Fibroblast of mammary gland (primary cell): Measurements from ENCODE around the gene RAB6B.

Experiments used
- DNase-seq: peaks from one replicate; pipeline ENCODE4 v3.0.0-alpha.2; 2010; ENCODE audit warnings: low read depth
- H3K4me3 ChIP-seq: 2 replicates; pipeline ENCODE4 v1.5.1; 2011; ENCODE audit warnings: low read depth, mild to moderate bottlenecking, low read length, moderate library complexity; ENCODE audit not compliant: control insufficient read depth
- TF ChIP-seq, protein P1 (sequence below): conservative IDR thresholded peaks from 2 replicates; pipeline ENCODE4 v1.5.1; 2011; ENCODE audit warnings: low read depth, low read length, inconsistent platforms; ENCODE audit not compliant: control insufficient read depth, insufficient read depth

Gene RAB6B

DNA sequence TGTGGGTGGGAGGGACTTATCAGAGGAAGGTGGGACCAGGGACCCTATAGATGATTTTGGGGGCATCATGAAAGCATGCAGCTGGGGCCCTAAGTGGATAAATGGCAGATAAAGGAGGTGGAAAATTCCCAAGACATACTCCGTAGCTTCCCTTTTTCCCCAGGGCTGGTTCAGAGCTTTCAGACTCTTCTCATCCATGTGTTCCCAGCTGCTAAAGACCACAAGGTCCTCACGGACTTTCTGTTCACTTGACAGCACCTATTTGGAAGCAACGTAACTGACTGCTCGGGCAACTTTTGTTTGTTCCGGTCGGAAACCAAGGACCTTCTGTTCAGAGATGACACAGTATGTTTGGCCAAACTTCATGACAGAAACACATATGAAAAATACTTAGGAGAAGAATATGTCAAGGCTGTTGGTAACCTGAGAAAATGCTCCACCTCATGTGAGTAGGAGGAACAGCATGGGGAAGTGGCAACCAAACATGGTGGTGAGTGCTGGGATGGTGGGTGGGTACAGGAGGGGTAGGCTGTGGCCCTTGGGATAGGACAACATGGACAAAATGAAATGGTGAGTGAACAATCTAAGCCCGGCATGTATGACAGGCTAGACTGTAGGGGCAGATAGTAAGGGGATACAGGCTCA lies 118.8 kb downstream of the RAB6B start:
- TF ChIP-seq, protein P1, sequence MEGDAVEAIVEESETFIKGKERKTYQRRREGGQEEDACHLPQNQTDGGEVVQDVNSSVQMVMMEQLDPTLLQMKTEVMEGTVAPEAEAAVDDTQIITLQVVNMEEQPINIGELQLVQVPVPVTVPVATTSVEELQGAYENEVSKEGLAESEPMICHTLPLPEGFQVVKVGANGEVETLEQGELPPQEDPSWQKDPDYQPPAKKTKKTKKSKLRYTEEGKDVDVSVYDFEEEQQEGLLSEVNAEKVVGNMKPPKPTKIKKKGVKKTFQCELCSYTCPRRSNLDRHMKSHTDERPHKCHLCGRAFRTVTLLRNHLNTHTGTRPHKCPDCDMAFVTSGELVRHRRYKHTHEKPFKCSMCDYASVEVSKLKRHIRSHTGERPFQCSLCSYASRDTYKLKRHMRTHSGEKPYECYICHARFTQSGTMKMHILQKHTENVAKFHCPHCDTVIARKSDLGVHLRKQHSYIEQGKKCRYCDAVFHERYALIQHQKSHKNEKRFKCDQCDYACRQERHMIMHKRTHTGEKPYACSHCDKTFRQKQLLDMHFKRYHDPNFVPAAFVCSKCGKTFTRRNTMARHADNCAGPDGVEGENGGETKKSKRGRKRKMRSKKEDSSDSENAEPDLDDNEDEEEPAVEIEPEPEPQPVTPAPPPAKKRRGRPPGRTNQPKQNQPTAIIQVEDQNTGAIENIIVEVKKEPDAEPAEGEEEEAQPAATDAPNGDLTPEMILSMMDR, result no peak
- H3K4me3 ChIP-seq, result no peak overlapping the region
- no peak for DNase-seq

DNA sequence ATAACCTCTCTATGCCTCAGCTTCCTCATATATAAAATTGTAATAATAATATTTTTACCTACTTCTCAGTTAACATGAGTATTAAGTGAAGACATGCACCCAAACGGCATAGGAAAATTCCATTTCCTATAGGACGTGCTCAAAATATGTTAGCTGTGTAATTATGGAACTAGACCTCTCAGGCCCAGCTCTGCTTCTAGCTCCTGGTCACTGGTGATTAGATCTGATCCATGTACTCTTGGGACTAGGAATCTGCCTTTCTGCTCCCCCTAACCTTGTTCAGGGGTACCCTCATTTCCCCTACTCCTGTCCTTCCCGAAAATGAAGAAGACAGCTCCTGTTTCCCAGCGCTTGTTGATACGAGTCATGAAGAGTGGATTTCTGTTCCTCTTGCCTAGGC lies 119.8 kb downstream of the RAB6B start:
- no peak for DNase-seq
- H3K4me3 ChIP-seq, result no peak overlapping the region
- TF ChIP-seq, protein P1, result no peak

DNA sequence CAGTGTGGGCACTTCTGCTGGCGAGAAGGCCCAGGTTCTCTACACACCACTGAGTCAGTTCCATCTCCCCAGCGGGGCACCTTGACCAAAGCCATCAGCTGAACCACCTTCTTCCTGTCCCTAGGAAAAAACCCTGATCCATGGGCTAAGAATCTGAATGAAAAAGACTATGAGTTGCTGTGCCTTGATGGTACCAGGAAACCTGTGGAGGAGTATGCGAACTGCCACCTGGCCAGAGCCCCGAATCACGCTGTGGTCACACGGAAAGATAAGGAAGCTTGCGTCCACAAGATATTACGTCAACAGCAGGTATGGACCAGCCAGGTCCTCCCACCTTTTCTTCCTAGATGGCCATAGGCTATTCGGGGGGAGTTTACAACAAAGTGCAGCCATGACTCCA lies 120.4 kb downstream of the RAB6B start:
- no peak overlapping the region for H3K4me3 ChIP-seq
- TF ChIP-seq, protein P1, result no peak
- no peak for DNase-seq
